CD4-positive, alpha-beta memory T cell (primary cell): Measurements from ENCODE around the gene C2CD4C. TPM values are rescaled to one million over a fixed set of nuclear protein-coding genes. Genes with fewer than 3 reads are reported as not detected.
"Not testable (repeated sequence)": the region's sequence is repeated elsewhere in the genome, so short reads cannot be mapped to it uniquely, and the experiment has no call there.

Experiments
- CTCF ChIA-PET: fragments of 350-600 bp; sonication (Branson Sonifier 250); formaldehyde crosslinking; loops from one replicate; lab custom pipeline; 2021; ENCODE audit warnings: inconsistent platforms; ENCODE audit not compliant: partially characterized antibody; lab: Charles Lee
- POLR2A ChIA-PET: fragments of 350-600 bp; sonication (Branson Sonifier 250); formaldehyde crosslinking; loops from one replicate; lab custom pipeline; 2021; ENCODE audit not compliant: partially characterized antibody; lab: Charles Lee
- DNase-seq, 5 donors: peaks; one replicate each; pipeline versions ENCODE4 v3.0.0 to v3.0.0-alpha.2; 2020 to 2022; ENCODE audit warnings: mixed read lengths in 1 of 5
- H3K27ac ChIP-seq: one replicate; pipeline ENCODE4 v1.7.0; 2013; ENCODE audit warnings: low read depth, low read length
- H3K27me3 ChIP-seq: 2 replicates; pipeline ENCODE4 v1.7.0; 2013; ENCODE audit warnings: mild to moderate bottlenecking, low read length, moderate library complexity; ENCODE audit not compliant: insufficient read depth
- H3K36me3 ChIP-seq: 2 replicates; pipeline ENCODE4 v1.7.0; 2013; ENCODE audit warnings: mild to moderate bottlenecking, low read length, moderate library complexity; ENCODE audit not compliant: insufficient read depth
- H3K4me1 ChIP-seq: 2 replicates; pipeline ENCODE4 v1.7.0; 2013; ENCODE audit warnings: mild to moderate bottlenecking, low read length, moderate library complexity; ENCODE audit not compliant: insufficient read depth
- H3K4me3 ChIP-seq, 2 donors: one replicate each; pipeline ENCODE4 v1.7.0; 2013; ENCODE audit warnings: low read length in 2 of 2, mild to moderate bottlenecking in 1 of 2
- H3K9me3 ChIP-seq, 2 donors: one replicate each; pipeline ENCODE4 v1.7.0; 2013; ENCODE audit warnings: low read length in 2 of 2, control low read depth in 1 of 2; ENCODE audit not compliant: control insufficient read depth in 1 of 2
- H3K27ac Mint-ChIP-seq, 7 donors: one replicate each; pipeline ENCODE4 v1.8.0; 2020 to 2021; ENCODE audit warnings: mixed read lengths in 7 of 7, mild to moderate bottlenecking in 6 of 7, inconsistent platforms in 3 of 7, moderate library complexity in 3 of 7
- H3K27me3 Mint-ChIP-seq, 2 donors: one replicate each; pipeline ENCODE4 v1.8.0; 2020 to 2021; ENCODE audit warnings: mixed read lengths in 2 of 2
- H3K36me3 Mint-ChIP-seq, 2 donors: one replicate each; pipeline ENCODE4 v1.8.0; 2020 to 2021; ENCODE audit warnings: mixed read lengths in 2 of 2, inconsistent platforms in 1 of 2, mild to moderate bottlenecking in 1 of 2
- H3K4me1 Mint-ChIP-seq, 4 donors: one replicate each; pipeline ENCODE4 v1.8.0; 2020 to 2021; ENCODE audit warnings: mixed read lengths in 4 of 4, mild to moderate bottlenecking in 1 of 4
- H3K4me3 Mint-ChIP-seq, 8 donors: one replicate each; pipeline ENCODE4 v1.8.0; 2020 to 2021; ENCODE audit warnings: mixed read lengths in 8 of 8, mild to moderate bottlenecking in 7 of 8, moderate library complexity in 6 of 8, inconsistent platforms in 3 of 8
- H3K9me3 Mint-ChIP-seq, 8 donors: one replicate each; pipeline ENCODE4 v1.8.0; 2020 to 2021; ENCODE audit warnings: mixed read lengths in 8 of 8, mild to moderate bottlenecking in 5 of 8, inconsistent platforms in 3 of 8, moderate library complexity in 1 of 8
- intact Hi-C: fragments of 100-400 bp; cut with micrococcal nuclease; formaldehyde crosslinking; loops from one replicate; pipeline ENCODE4 v1.15.1; 2023
- polyA plus RNA-seq, 2 donors: library from polyadenylated mRNA; unstranded; fragments of 300-500 nt; fragmentation: Illumina TruSeq; gene quantifications; one replicate each; pipeline ENCODE4 v1.2.3, GENCODE V29; 2021
- total RNA-seq, 2 experiments: library from RNA; stranded (reverse); gene quantifications; one replicate each; pipeline ENCODE4 v1.2.3, GENCODE V29; 2021

The C2CD4C gene
- total and polyA plus RNA-seq, 4 experiments from 2014 or later: not detected

- no peaks in the 10 kb centered on the region for H3K36me3 Mint-ChIP-seq
- peaks cover 0 to 6% (median 4%) of the 10 kb centered on the region in 8 donors for H3K9me3 Mint-ChIP-seq
- H3K27me3 ChIP-seq: no peaks in the 10 kb centered on the region
- H3K36me3 ChIP-seq: no peaks in the 10 kb centered on the region
- DNase-seq: no peak
- no peaks in the 10 kb centered on the region for H3K4me1 ChIP-seq
- peaks cover 0 to 1% (median 0%) of the 10 kb centered on the region in 4 donors for H3K4me1 Mint-ChIP-seq
- ChIA-PET POLR2A (no interaction called here), CTCF (no interaction called here)
- no peak overlapping the region for H3K27ac ChIP-seq
- H3K9me3 ChIP-seq: no peaks in the 10 kb centered on the region
- no peak overlapping the region for H3K27ac Mint-ChIP-seq
- H3K27me3 Mint-ChIP-seq: peaks cover 5 to 7% of the 10 kb centered on the region in 2 donors
- H3K4me3 Mint-ChIP-seq: no peak overlapping the region
- intact Hi-C loops: no loop called here
- H3K4me3 ChIP-seq: no peak overlapping the region
Measured at GRCh38 chr19:399370-399769, 9.6 kb downstream of the C2CD4C start.

DNA sequence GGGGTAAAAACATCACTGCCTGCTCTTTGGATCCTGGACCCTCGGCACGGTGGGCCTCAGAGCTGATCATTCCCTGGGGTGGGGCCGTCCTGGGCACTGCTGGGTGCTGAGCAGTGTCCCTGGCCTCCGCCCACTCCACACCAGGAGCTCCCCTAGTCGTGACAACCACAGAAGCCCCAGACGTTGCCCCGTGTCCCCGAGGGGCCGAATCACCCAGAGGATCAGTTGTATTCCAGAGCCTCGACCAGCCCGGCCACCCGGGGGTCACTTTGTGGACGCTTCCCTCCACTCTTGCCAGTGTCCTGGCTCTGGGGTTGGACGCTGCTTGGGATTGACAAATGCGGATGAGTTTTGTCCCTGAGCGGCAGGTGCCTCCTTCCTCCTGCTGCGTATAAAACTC lies 10.2 kb downstream of the C2CD4C start:
- H3K27ac ChIP-seq: no peak overlapping the region
- H3K27ac Mint-ChIP-seq: no peak overlapping the region
- peaks cover 0 to 1% (median 0%) of the 10 kb centered on the region in 4 donors for H3K4me1 Mint-ChIP-seq
- ChIA-PET POLR2A (no interaction called here), CTCF (no interaction called here)
- H3K27me3 Mint-ChIP-seq: peaks cover 5 to 7% of the 10 kb centered on the region in 2 donors
- H3K9me3 ChIP-seq: no peaks in the 10 kb centered on the region
- H3K36me3 Mint-ChIP-seq: no peaks in the 10 kb centered on the region
- no peak overlapping the region for H3K4me3 ChIP-seq
- H3K36me3 ChIP-seq: no peaks in the 10 kb centered on the region
- DNase-seq: no peak
- no peaks in the 10 kb centered on the region for H3K4me1 ChIP-seq
- peaks cover 0 to 9% (median 4%) of the 10 kb centered on the region in 8 donors for H3K9me3 Mint-ChIP-seq
- no peaks in the 10 kb centered on the region for H3K27me3 ChIP-seq
- H3K4me3 Mint-ChIP-seq: no peak overlapping the region
- intact Hi-C loops: no loop called here

GRCh38 chr19:397941-398706 lies 10.8 kb downstream of the C2CD4C start:
- Mint-ChIP-seq H3K4me1 (peaks cover 0 to 3% (median under 1%) of the 10 kb centered on the region in 4 donors), H3K36me3 (no peaks in the 10 kb centered on the region), H3K9me3 (peaks cover 0 to 9% (median 5%) of the 10 kb centered on the region in 8 donors), H3K27me3 (peaks cover 3 to 5% of the 10 kb centered on the region in 2 donors), H3K4me3 (no peak overlapping the region), H3K27ac (no peak overlapping the region)
- DNase-seq: no peak
- CTCF ChIA-PET: no interaction called here
- Histone ChIP-seq H3K4me3 (no peak overlapping the region), H3K4me1 (no peaks in the 10 kb centered on the region), H3K9me3 (no peaks in the 10 kb centered on the region), H3K36me3 (no peaks in the 10 kb centered on the region), H3K27ac (no peak overlapping the region), H3K27me3 (no peaks in the 10 kb centered on the region)
- intact Hi-C loops: no loop called here
- POLR2A ChIA-PET: no interaction called here

DNA sequence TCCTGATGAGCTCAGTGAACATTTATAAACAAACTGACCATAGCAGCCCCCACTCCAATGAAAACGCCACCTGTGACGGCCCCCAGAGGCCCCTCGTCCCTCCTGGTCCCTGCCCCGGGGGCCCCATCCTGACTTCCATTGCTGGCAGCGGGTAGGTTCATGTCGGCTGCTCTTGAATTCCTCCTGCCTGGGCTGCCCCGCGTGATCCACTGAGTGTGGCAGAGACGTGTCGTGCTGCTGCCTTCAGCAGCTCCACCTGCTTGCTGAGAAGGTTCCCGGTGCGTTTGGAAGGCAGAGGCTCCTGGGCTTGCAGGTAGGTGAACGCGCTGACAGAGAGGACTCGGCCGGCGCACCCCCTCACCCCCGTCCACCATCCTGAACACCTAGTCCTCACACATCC lies 11.6 kb downstream of the C2CD4C start:
- Mint-ChIP-seq H3K27me3 (peaks cover 0 to 2% of the 10 kb centered on the region in 2 donors), H3K4me1 (peaks cover 0 to 3% (median under 1%) of the 10 kb centered on the region in 4 donors), H3K27ac (no peak overlapping the region), H3K36me3 (no peaks in the 10 kb centered on the region), H3K9me3 (peaks cover 0 to 9% (median 5%) of the 10 kb centered on the region in 8 donors), H3K4me3 (no peak overlapping the region)
- Histone ChIP-seq H3K36me3 (no peaks in the 10 kb centered on the region), H3K4me1 (no peaks in the 10 kb centered on the region), H3K27ac (no peak overlapping the region), H3K9me3 (no peaks in the 10 kb centered on the region), H3K4me3 (no peak overlapping the region), H3K27me3 (no peaks in the 10 kb centered on the region)
- CTCF ChIA-PET: no interaction called here
- DNase-seq: no peak
- POLR2A ChIA-PET: no interaction called here
- intact Hi-C loops: no loop called here

DNA sequence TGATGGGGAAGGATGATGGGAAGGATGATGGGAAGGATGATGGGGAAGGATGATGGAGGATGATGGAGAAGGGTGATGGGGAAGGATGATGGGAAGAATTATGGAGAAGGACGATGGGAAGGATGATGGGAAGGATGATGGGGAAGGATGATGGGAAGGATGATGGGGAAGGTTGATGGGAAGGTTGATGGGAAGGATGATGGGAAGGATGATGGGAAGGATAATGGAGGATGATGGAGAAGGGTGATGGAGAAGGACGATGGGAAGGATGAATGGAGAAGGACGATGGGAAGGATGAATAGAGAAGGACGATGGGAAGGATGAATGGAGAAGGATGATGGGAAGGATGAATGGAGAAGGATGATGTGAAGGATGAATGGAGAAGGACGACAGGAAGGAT lies 13.5 kb downstream of the C2CD4C start:
- H3K4me3 ChIP-seq: no peak overlapping the region
- Mint-ChIP-seq H3K36me3 (no peaks in the 10 kb centered on the region), H3K4me3 (no peak overlapping the region), H3K27ac (peak overlapping the region in 2 of 7 donors; percentile 22 to 70), H3K27me3 (peaks cover 0 to 2% of the 10 kb centered on the region in 2 donors), H3K4me1 (peaks cover 0 to 3% (median under 1%) of the 10 kb centered on the region in 4 donors), H3K9me3 (peaks cover 0 to 9% (median 5%) of the 10 kb centered on the region in 8 donors)
- CTCF ChIA-PET: no interaction called here
- no peaks in the 10 kb centered on the region for H3K4me1 ChIP-seq
- H3K36me3 ChIP-seq: no peaks in the 10 kb centered on the region
- no peaks in the 10 kb centered on the region for H3K27me3 ChIP-seq
- DNase-seq: no peak
- no peaks in the 10 kb centered on the region for H3K9me3 ChIP-seq
- intact Hi-C loops: no loop called here
- no peak overlapping the region for H3K27ac ChIP-seq
- POLR2A ChIA-PET: no interaction called here

GRCh38 chr19:394857-395256 lies 14.1 kb downstream of the C2CD4C start:
- H3K36me3 Mint-ChIP-seq, H3K9me3 ChIP-seq, H3K4me3 ChIP-seq, H3K4me1 ChIP-seq, H3K9me3 Mint-ChIP-seq, intact Hi-C loops, H3K27me3 Mint-ChIP-seq, H3K27ac ChIP-seq, DNase-seq, H3K36me3 ChIP-seq, H3K4me3 Mint-ChIP-seq, H3K4me1 Mint-ChIP-seq, POLR2A ChIA-PET, H3K27me3 ChIP-seq, CTCF ChIA-PET: not testable (repeated sequence)
- peak overlapping the region in 1 of 7 donors; percentile 64 for H3K27ac Mint-ChIP-seq

GRCh38 chr19:393560-393959 lies 15.4 kb downstream of the C2CD4C start:
- H3K27me3 ChIP-seq, H3K4me1 ChIP-seq, H3K27me3 Mint-ChIP-seq, H3K4me3 Mint-ChIP-seq, CTCF ChIA-PET, H3K9me3 Mint-ChIP-seq, POLR2A ChIA-PET, H3K36me3 ChIP-seq, H3K4me1 Mint-ChIP-seq, H3K4me3 ChIP-seq, DNase-seq, H3K9me3 ChIP-seq, H3K27ac ChIP-seq, H3K36me3 Mint-ChIP-seq, intact Hi-C loops: not testable (repeated sequence)
- peak overlapping the region in 1 of 7 donors; percentile 57 for H3K27ac Mint-ChIP-seq
